Common myeloid progenitor, CD34-positive (primary cell): Measurements from ENCODE around the gene SYN1.
"Not testable (repeated sequence)": the region's sequence is repeated elsewhere in the genome, so short reads cannot be mapped to it uniquely, and the experiment has no call there.

Experiments used
- CTCF ChIA-PET: fragments of 350-600 bp; sonication (Branson Sonifier 250); formaldehyde crosslinking; loops from one replicate; lab custom pipeline; 2021; ENCODE audit warnings: antibody characterized with exemption; lab: Charles Lee
- POLR2A ChIA-PET: fragments of 350-600 bp; sonication (Branson Sonifier 250); formaldehyde crosslinking; loops from one replicate; lab custom pipeline; 2021; ENCODE audit warnings: antibody characterized with exemption; lab: Charles Lee
- DNase-seq, 3 donors: peaks; one replicate each; pipeline versions ENCODE4 v3.0.0 to v3.0.0-alpha.2; 2013
- H3K27ac ChIP-seq, 2 experiments: 1 replicate in 1 of 2; 2 replicates in 1 of 2; pipeline ENCODE4 v1.7.0; 2013; ENCODE audit warnings: inconsistent platforms in 2 of 2, low read length in 2 of 2, mild to moderate bottlenecking in 2 of 2, low read depth in 1 of 2, moderate library complexity in 1 of 2; ENCODE audit not compliant: severe bottlenecking in 2 of 2, insufficient read depth in 1 of 2, poor library complexity in 1 of 2
- H3K27me3 ChIP-seq, 5 experiments: replicated peaks in 2 of 5; 1 replicate in 3 of 5; 2 replicates in 2 of 5; pipeline versions ENCODE4 v1.6.1 to v1.7.0; 2013; ENCODE audit warnings: low read length in 4 of 5, mild to moderate bottlenecking in 2 of 5, moderate library complexity in 2 of 5, inconsistent platforms in 1 of 5; ENCODE audit not compliant: insufficient read depth in 5 of 5, control insufficient read depth in 4 of 5
- H3K36me3 ChIP-seq, 4 experiments: 1 replicate in 2 of 4; 2 replicates in 2 of 4; pipeline versions ENCODE4 v1.6.1 to v1.7.0; 2013; ENCODE audit warnings: low read length in 3 of 4, control low read depth in 1 of 4, mild to moderate bottlenecking in 1 of 4; ENCODE audit not compliant: control insufficient read depth in 4 of 4, insufficient read depth in 4 of 4
- H3K4me1 ChIP-seq, 4 experiments: 1 replicate in 3 of 4; 2 replicates in 1 of 4; pipeline versions ENCODE4 v1.6.1 to v1.7.1; 2013; ENCODE audit warnings: low read length in 3 of 4, mild to moderate bottlenecking in 3 of 4, control low read depth in 1 of 4, inconsistent platforms in 1 of 4, moderate library complexity in 1 of 4; ENCODE audit not compliant: control insufficient read depth in 4 of 4, insufficient read depth in 4 of 4; ENCODE audit errors: control extremely low read depth in 1 of 4
- H3K4me3 ChIP-seq, 7 experiments: 1 replicate in 4 of 7; 2 replicates in 3 of 7; pipeline versions ENCODE4 v1.5.1 to v1.7.0; 2013; ENCODE audit warnings: mild to moderate bottlenecking in 7 of 7, low read length in 6 of 7, moderate library complexity in 6 of 7, inconsistent platforms in 2 of 7, low read depth in 2 of 7, control low read depth in 1 of 7; ENCODE audit not compliant: insufficient read depth in 4 of 7, control insufficient read depth in 1 of 7; ENCODE audit errors: extremely low read depth in 1 of 7
- H3K9me3 ChIP-seq, 5 experiments: 1 replicate in 4 of 5; 2 replicates in 1 of 5; pipeline versions ENCODE4 v1.6.1 to v1.7.1; 2013; ENCODE audit warnings: low read length in 4 of 5, mild to moderate bottlenecking in 2 of 5, inconsistent platforms in 1 of 5, low read depth in 1 of 5, moderate library complexity in 1 of 5; ENCODE audit not compliant: control insufficient read depth in 4 of 5, insufficient read depth in 2 of 5; ENCODE audit errors: control extremely low read depth in 1 of 5
- WGBS: methylation state at CpG from one replicate; pipeline ENCODE4 v1.1.5; 2013; ENCODE audit not compliant: insufficient coverage; 5-methylcytosine and 5-hydroxymethylcytosine counted together

SYN1 gene

GRCh38 chrX:47605024-47605423 is 14.6 kb downstream of the SYN1 start:
- POLR2A ChIA-PET, result no interaction called here
- no peaks in the 10 kb centered on the region for H3K36me3 ChIP-seq
- H3K4me1 ChIP-seq, result peaks cover 0 to 11% (median 8%) of the 10 kb centered on the region in 4 experiments
- no peak for DNase-seq
- H3K9me3 ChIP-seq, result peaks cover 0 to 8% (median 1%) of the 10 kb centered on the region in 5 experiments
- H3K27me3 ChIP-seq, result peaks cover 0 to 2% (median 0%) of the 10 kb centered on the region in 5 experiments
- H3K4me3 ChIP-seq, result no peak overlapping the region
- CTCF ChIA-PET, result interaction anchor here (1.4 kb wide), 1 partner anchor 10 kb away, joined by 4 read pairs; no protein-coding TSS in a partner anchor
- WGBS, result 82% methylated on average over 8 of the region's 9 CpGs
- no peak overlapping the region for H3K27ac ChIP-seq

DNA sequence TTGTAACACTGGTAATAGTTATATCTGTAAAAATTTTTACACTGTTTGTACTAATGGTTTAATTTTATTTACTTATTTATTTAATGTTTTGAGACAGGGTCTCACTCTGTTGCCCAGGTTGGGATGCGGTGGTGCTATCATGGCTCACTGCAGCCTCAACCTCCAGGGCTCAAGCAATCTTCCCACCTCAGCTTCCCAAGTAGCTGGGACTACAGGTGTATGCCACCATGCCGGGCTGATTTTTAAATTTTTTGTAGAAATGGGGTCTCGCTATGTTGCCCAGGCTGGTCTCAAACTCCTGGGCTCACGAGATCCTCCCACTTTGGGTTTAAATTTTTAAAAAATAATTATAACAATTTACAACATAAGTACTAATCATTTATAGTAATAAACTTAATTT is 16.5 kb downstream of the SYN1 start:
- H3K4me3 ChIP-seq, DNase-seq, CTCF ChIA-PET, H3K27me3 ChIP-seq, H3K27ac ChIP-seq, H3K9me3 ChIP-seq, POLR2A ChIA-PET, H3K36me3 ChIP-seq: not testable (repeated sequence)
- WGBS, result 100% methylated on average over 1 of the region's 4 CpGs
- peaks cover 0 to 11% (median 1%) of the 10 kb centered on the region in 4 experiments for H3K4me1 ChIP-seq

DNA sequence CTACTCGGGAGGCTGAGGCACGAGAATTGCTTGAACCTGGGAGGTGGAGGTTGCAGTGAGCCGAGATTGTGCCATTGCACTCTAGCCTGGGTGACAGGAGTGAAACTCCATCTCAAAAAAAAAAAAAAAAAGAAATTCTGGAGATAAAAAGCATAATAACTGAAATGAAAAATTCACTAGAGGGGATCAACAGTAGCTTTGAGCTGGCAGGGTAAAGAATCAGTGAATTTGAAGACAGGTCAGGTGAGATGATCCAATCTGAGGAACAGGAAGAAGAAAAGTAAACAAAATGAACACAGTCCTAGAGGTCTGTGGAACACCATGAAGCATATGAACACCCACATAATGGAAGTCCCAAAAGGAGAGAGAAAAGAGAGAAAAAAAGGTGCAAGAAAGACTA is 22.4 kb downstream of the SYN1 start:
- ChIA-PET POLR2A (no interaction called here), CTCF (no interaction called here)
- H3K27ac ChIP-seq, result no peak overlapping the region
- H3K36me3 ChIP-seq, result no peaks in the 10 kb centered on the region
- no peak for DNase-seq
- H3K4me3 ChIP-seq, result no peak overlapping the region
- no CpG with 5 or more reads among the region's 3 CpGs for WGBS
- peaks cover 0 to 10% (median 6%) of the 10 kb centered on the region in 5 experiments for H3K9me3 ChIP-seq
- H3K4me1 ChIP-seq, result no peaks in the 10 kb centered on the region
- H3K27me3 ChIP-seq, result peaks cover 0 to 2% (median 0%) of the 10 kb centered on the region in 5 experiments

DNA sequence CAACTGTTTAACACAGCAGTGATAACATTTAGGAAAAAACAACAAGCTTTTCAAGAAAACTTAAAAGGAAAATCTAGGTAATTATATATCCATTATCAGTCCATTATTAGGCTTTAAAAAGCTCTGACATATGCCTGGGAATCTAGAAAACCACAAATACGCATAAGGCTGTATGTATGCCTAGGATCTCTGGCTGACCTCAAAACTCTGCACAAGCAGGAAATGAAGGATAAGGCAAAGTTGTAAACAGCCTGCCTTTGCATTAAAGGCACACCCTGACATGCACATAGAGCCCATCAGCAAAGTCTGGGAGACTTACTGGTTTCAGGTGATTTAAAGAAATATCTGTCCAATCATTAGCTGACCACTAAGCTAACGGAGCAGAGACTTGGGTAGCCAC is 23.4 kb downstream of the SYN1 start:
- Histone ChIP-seq H3K27ac (no peak overlapping the region), H3K9me3 (peaks cover 0 to 10% (median 6%) of the 10 kb centered on the region in 5 experiments), H3K4me3 (no peak overlapping the region), H3K4me1 (no peaks in the 10 kb centered on the region), H3K36me3 (no peaks in the 10 kb centered on the region), H3K27me3 (no peaks in the 10 kb centered on the region)
- CTCF ChIA-PET, result no interaction called here
- POLR2A ChIA-PET, result no interaction called here
- 88% methylated on average over 1 of the region's 2 CpGs for WGBS
- no peak for DNase-seq

DNA sequence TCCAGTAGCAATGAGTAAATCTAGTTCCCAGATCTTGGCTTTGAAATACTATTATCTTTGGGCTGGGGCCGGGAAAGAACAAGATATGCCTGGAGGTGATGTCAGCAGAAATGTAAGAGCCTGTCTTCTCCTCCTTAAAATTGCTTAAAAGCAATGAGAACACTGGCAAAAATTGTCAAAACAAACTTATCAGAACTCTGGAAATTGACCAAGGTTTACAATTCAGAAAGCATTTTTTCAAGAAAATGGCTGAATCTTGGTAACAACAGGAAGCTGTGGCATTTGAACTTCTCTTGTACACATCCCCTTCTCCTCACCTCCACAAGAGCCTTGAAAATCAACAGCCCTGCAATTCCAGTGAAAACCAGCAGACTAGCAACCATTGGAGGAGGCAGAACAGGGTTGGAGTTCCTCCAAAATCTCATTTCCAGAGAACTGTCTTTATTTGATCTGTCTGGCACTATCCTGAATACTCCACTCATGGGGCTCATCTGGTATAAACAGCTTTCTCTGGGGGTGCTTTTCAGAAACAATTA is 23.9 kb downstream of the SYN1 start:
- ChIA-PET POLR2A (no interaction called here), CTCF (interaction anchor here (1.2 kb wide), 1 partner anchor 9 kb away, joined by 4 read pairs; no protein-coding TSS in a partner anchor)
- no peaks in the 10 kb centered on the region for H3K4me1 ChIP-seq
- H3K27ac ChIP-seq, result no peak overlapping the region
- H3K36me3 ChIP-seq, result no peaks in the 10 kb centered on the region
- no peak overlapping the region for H3K4me3 ChIP-seq
- WGBS, result 100% methylated on average over 1 of the region's 1 CpG
- H3K27me3 ChIP-seq, result no peaks in the 10 kb centered on the region
- DNase-seq, result no peak
- H3K9me3 ChIP-seq, result peaks cover 0 to 10% (median 6%) of the 10 kb centered on the region in 5 experiments

DNA sequence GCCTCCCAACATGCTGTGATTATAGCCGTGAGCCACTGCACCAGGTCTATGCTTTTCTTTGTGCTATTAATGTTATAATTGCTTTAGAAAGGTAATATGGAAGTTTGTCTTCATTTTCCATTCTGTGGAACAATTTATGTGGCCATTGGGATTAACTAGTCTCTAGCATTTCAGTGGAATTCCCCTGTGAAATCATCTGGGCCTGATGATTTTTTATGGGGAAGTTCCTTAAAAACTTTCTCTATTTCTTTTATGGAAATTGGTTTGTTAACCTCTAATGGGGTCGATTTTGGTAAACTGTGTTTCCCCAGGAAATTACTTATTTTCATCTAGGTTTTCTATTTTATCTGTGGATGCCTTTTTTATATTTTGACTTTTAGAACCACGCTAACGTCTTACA is 26.1 kb downstream of the SYN1 start:
- Histone ChIP-seq H3K9me3 (peaks cover 0 to 6% (median 2%) of the 10 kb centered on the region in 5 experiments), H3K36me3 (no peaks in the 10 kb centered on the region), H3K4me1 (no peaks in the 10 kb centered on the region), H3K4me3 (no peak overlapping the region), H3K27me3 (no peaks in the 10 kb centered on the region), H3K27ac (no peak overlapping the region)
- ChIA-PET CTCF (no interaction called here), POLR2A (no interaction called here)
- 86% methylated on average over 1 of the region's 4 CpGs for WGBS
- no peak for DNase-seq

DNA sequence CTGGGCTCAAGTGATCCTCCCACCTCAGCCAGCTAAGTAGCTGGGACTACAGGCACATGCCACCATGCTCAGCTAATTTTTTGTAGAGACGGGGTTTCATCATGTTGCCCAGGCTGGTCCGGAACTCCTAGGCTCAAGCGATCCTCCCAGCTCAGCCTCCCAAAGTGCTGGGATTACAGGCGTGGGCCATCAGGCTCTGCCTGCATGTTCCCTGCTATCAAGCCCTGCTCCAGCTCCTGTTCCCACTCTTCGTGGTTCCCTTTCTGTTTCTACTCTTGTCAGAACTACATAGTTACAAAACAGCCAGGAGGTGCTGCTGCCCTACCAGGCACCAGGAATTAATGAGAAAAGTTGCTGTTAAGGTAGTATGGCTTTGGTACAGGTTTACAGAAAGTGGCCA is 28.7 kb downstream of the SYN1 start:
- H3K27ac ChIP-seq, result no peak overlapping the region
- H3K4me3 ChIP-seq, result no peak overlapping the region
- peaks cover 0 to 6% (median 0%) of the 10 kb centered on the region in 4 experiments for H3K36me3 ChIP-seq
- CTCF ChIA-PET, result no interaction called here
- POLR2A ChIA-PET, result no interaction called here
- H3K4me1 ChIP-seq, result no peaks in the 10 kb centered on the region
- peaks cover 0 to 2% (median 0%) of the 10 kb centered on the region in 5 experiments for H3K27me3 ChIP-seq
- WGBS, result 89% methylated on average over 4 of the region's 5 CpGs
- peaks cover 0 to 3% (median 0%) of the 10 kb centered on the region in 5 experiments for H3K9me3 ChIP-seq
- DNase-seq, result no peak
